Activated CD4-positive, alpha-beta T cell treated with anti-CD3 and anti-CD28 coated beads, Interleukin-2, amount 50 U/mL, for 4 hours (primary cell): ENCODE measurements around the gene RFT1.

Experiments used
- DNase-seq, 2 experiments: peaks; one replicate each; pipeline ENCODE4 v3.0.0-alpha.2; 2020

Gene RFT1

GRCh38 chr3:53149699-53150098 is 19.5 kb upstream of the RFT1 start:
- no peak for DNase-seq

- no peak for DNase-seq
Observed at GRCh38 chr3:53149006-53149690, 18.9 kb upstream of the RFT1 start.

- no peak for DNase-seq
Observed at GRCh38 chr3:53147903-53148400, 17.7 kb upstream of the RFT1 start.

GRCh38 chr3:53147151-53147902 is 17.1 kb upstream of the RFT1 start:
- no peak for DNase-seq

- no peak for DNase-seq
Observed at GRCh38 chr3:53146319-53146891, 16.2 kb upstream of the RFT1 start.

- DNase-seq, result no peak
Observed at GRCh38 chr3:53145713-53146080, 15.5 kb upstream of the RFT1 start.

GRCh38 chr3:53144862-53145712 is 14.9 kb upstream of the RFT1 start:
- DNase-seq, result no peak

- no peak for DNase-seq
Observed at GRCh38 chr3:53144446-53144845, 14.2 kb upstream of the RFT1 start.

- DNase-seq, result no peak
Observed at GRCh38 chr3:53142986-53143385, 12.8 kb upstream of the RFT1 start.

- DNase-seq, result no peak
Observed at GRCh38 chr3:53140847-53141845, 10.9 kb upstream of the RFT1 start.

- DNase-seq, result no peak
Observed at GRCh38 chr3:53139906-53140846, 9.9 kb upstream of the RFT1 start.

- no peak for DNase-seq
Observed at GRCh38 chr3:53137835-53138446, 7.7 kb upstream of the RFT1 start.

GRCh38 chr3:53137221-53137620 is 7.0 kb upstream of the RFT1 start:
- DNase-seq, result no peak

- DNase-seq, result peak; percentile 49 to 56
Observed at GRCh38 chr3:53134631-53135232, 4.5 kb upstream of the RFT1 start.

- DNase-seq, result no peak
Observed at GRCh38 chr3:53132347-53132746, 2.1 kb upstream of the RFT1 start.

GRCh38 chr3:53131096-53131495 is 861 bp upstream of the RFT1 start:
- no peak for DNase-seq

- DNase-seq, result no peak
Observed at GRCh38 chr3:53129344-53129743, 891 bp downstream of the RFT1 start.

- DNase-seq, result no peak
Observed at GRCh38 chr3:53126601-53127000, 3.6 kb downstream of the RFT1 start.

- no peak for DNase-seq
Observed at GRCh38 chr3:53123953-53124352, 6.3 kb downstream of the RFT1 start.

- DNase-seq, result no peak
Observed at GRCh38 chr3:53123510-53123909, 6.7 kb downstream of the RFT1 start.
